Measurements from ENCODE around the gene MSLN.

DNA sequence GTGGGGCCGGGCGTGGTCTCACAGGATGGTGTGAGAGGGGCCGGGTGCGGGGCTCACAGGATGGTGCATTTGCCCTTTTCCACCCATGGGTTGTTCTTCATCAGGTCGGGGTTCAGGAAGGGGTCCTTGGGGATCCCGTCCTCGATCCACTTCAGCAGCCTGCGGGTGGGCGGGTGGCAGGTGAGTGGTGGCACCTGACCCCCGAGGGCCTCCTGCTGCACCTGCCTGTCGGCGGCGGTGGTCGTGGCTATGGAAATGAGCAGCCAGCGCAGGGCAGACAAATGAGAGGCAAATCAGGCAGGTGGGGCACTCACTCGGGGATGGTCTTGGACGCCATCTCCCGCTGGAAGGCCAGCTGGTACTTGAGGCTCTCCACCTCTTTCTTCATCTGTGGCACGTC is 38.1 kb downstream of the MSLN start:
- TF ChIP-seq, protein P1, sequence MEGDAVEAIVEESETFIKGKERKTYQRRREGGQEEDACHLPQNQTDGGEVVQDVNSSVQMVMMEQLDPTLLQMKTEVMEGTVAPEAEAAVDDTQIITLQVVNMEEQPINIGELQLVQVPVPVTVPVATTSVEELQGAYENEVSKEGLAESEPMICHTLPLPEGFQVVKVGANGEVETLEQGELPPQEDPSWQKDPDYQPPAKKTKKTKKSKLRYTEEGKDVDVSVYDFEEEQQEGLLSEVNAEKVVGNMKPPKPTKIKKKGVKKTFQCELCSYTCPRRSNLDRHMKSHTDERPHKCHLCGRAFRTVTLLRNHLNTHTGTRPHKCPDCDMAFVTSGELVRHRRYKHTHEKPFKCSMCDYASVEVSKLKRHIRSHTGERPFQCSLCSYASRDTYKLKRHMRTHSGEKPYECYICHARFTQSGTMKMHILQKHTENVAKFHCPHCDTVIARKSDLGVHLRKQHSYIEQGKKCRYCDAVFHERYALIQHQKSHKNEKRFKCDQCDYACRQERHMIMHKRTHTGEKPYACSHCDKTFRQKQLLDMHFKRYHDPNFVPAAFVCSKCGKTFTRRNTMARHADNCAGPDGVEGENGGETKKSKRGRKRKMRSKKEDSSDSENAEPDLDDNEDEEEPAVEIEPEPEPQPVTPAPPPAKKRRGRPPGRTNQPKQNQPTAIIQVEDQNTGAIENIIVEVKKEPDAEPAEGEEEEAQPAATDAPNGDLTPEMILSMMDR (IDR thresholded peaks at IDR 0.05) = no peak
- TF ChIP-seq POLR2A (IDR thresholded peaks at IDR 0.05) = no peak

Measured in uterus (tissue), 2 donors.